C4-2B (cell line): ENCODE data around the gene KRT7.

Experiments used
- ZFX ChIP-seq: fragments of 450-650 bp; IDR thresholded peaks from 2 replicates; pipeline ENCODE4 v1.6.1; 2017
- TF ChIP-seq, protein P1 (sequence below): fragments of 450-650 bp; conservative IDR thresholded peaks from 2 replicates; pipeline ENCODE4 v1.5.1; 2017; ENCODE audit warnings: mild to moderate bottlenecking

DNA sequence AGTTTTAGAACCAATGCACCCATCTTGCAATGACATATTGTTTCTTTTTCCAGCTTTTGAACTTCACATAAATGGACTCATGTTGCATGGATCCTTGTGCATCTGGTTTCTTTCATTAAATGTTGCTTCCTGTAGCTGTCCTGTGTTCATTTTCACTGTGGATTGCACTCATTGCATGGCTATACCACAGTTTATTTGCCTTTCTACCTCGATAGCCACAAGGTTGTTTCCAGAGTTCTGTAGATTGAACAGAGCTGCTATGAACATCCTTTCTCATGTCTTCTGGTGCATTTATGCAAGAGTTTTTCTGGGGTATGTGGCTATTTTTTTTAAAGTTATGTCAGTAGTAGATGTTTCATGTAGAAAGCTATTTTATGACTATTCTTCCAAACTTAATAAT is 61.8 kb downstream of the KRT7 start:
- TF ChIP-seq, protein P1, sequence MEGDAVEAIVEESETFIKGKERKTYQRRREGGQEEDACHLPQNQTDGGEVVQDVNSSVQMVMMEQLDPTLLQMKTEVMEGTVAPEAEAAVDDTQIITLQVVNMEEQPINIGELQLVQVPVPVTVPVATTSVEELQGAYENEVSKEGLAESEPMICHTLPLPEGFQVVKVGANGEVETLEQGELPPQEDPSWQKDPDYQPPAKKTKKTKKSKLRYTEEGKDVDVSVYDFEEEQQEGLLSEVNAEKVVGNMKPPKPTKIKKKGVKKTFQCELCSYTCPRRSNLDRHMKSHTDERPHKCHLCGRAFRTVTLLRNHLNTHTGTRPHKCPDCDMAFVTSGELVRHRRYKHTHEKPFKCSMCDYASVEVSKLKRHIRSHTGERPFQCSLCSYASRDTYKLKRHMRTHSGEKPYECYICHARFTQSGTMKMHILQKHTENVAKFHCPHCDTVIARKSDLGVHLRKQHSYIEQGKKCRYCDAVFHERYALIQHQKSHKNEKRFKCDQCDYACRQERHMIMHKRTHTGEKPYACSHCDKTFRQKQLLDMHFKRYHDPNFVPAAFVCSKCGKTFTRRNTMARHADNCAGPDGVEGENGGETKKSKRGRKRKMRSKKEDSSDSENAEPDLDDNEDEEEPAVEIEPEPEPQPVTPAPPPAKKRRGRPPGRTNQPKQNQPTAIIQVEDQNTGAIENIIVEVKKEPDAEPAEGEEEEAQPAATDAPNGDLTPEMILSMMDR = no peak
- TF ChIP-seq ZFX = no peak
